Cardiac septum (tissue), 1 donor: ENCODE data around the gene RIIAD1. TPM values are rescaled to one million over a fixed set of nuclear protein-coding genes. Genes with fewer than 3 reads are reported as not detected.

Experiments
- DNase-seq: peaks from one replicate; pipeline ENCODE4 v3.0.0-alpha.2; 2020; ENCODE audit warnings: low spot score
- intact Hi-C: fragments of 100-400 bp; cut with DNase I; formaldehyde crosslinking; loops from one replicate; pipeline ENCODE4 v1.14.0; 2022
- total RNA-seq: library from RNA; stranded (reverse); fragmentation: NEBNext Ultra II Directional; extraction: Animal tissue kit (Norgen Biotek cat#: 25700); gene quantifications from one replicate; pipeline ENCODE4 v1.2.1, GENCODE V29; 2021
- donor health status: DM: no; HTN: no; CAD: no.

RIIAD1 gene
- total RNA-seq, 1 donor from 2014 or later, result 4.3 TPM

- intact Hi-C loops, result no loop called here
- DNase-seq, result no peak
These were observed 54.8 kb downstream of the RIIAD1 start for GRCh38 chr1:151775894-151776664.

DNA sequence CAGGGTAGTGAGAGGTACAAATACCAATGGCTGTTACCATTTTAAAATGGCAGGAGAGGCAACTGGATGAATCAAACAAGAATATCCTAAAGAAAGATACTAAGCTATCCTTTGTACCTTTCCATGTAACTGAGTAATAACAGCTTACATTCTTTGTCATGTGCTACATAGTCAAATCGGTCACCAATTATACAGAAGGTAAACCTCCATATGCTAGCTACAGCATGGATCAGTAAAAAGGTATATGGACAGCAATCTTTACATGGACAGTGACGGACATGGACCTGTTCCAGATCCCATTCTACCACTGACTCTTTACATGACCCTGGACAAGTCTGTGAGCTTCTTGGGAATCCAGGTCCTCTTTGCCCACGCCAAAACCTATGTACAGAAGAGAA lies 55.3 kb downstream of the RIIAD1 start:
- intact Hi-C loops, result no loop called here
- DNase-seq, result no peak

DNA sequence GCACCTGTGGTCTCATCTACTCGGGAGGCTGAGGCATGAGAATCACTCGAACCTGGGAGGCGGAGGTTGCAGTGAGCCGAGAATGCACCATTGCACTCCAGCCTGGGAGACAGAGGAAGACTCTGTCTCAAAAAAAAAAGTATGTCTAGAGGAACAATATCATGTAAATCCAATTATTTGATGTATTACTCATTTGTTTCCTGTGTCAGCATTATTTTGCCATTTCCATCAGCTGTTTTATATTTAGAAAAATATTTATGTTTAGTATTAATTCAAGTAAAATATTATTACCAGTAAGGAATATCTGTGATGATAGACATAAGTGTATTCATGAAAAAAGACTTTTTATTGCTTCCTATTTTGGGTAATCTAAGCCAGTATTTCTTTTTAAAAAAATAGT lies 56.0 kb downstream of the RIIAD1 start:
- intact Hi-C loops, result no loop called here
- DNase-seq, result no peak

Other genes with a start within 250 kb of the RIIAD1 start
- 0.19 TPM for gene CGN, start 210.1 kb upstream of the RIIAD1 start, total RNA-seq
- 4.3 TPM for gene TUFT1, start 181.2 kb upstream of the RIIAD1 start, total RNA-seq
- gene SNX27, start 109.5 kb upstream of the RIIAD1 start, total RNA-seq, result 33.5 TPM
- not detected for gene CELF3, start 4.7 kb upstream of the RIIAD1 start, total RNA-seq
- 43.2 TPM for gene MRPL9, start 42.0 kb downstream of the RIIAD1 start, total RNA-seq
- 6.0 TPM for gene TDRKH, start 69.0 kb downstream of the RIIAD1 start, total RNA-seq
- gene LINGO4, start 83.9 kb downstream of the RIIAD1 start, total RNA-seq, result 0.43 TPM
- 5.9 TPM for gene RORC, start 110.3 kb downstream of the RIIAD1 start, total RNA-seq
- not detected for gene C2CD4D, start 118.3 kb downstream of the RIIAD1 start, total RNA-seq
- gene THEM5, start 132.2 kb downstream of the RIIAD1 start, total RNA-seq, result not detected
- 15.7 TPM for gene THEM4, start 188.0 kb downstream of the RIIAD1 start, total RNA-seq